Caco-2 (cell line): ENCODE measurements around the gene KNSTRN. TPM values are rescaled to one million over a fixed set of nuclear protein-coding genes. Genes with fewer than 3 reads are reported as not detected.

Experiments used
- BruUV-seq: library from RNA; stranded (reverse); fragments of 400-500 nt; replicated peaks from 2 replicates; lab custom pipeline; 2021; lab: Mats Ljungman, UMichigan
- CTCF ChIA-PET: fragments of 300-600 bp; sonication (Branson Sonifier 250); formaldehyde crosslinking; loops from one replicate; lab custom pipeline; 2022; ENCODE audit warnings: antibody characterized with exemption; lab: Charles Lee
- POLR2A ChIA-PET: fragments of 300-600 bp; sonication (Branson Sonifier 250); formaldehyde crosslinking; loops from one replicate; lab custom pipeline; 2022; ENCODE audit warnings: antibody characterized with exemption; lab: Charles Lee
- DNase-seq, 2 experiments: peaks; one replicate each; pipeline versions ENCODE4 v3.0.0 to v3.0.0-alpha.2; 2020 to 2022
- H3K27me3 ChIP-seq: replicated peaks from 2 replicates; pipeline ENCODE4 v1.6.0; 2011; ENCODE audit warnings: low read length; ENCODE audit not compliant: control insufficient read depth, insufficient read depth
- H3K36me3 ChIP-seq: 2 replicates; pipeline ENCODE4 v1.5.1; 2011; ENCODE audit warnings: low read length; ENCODE audit not compliant: control insufficient read depth, insufficient read depth
- H3K4me1 ChIP-seq: fragments of 250-450 bp; sonication (Bioruptor Pico); 2 replicates; pipeline ENCODE4 v1.5.1; 2020; ENCODE audit warnings: mild to moderate bottlenecking
- H3K4me3 ChIP-seq: 2 replicates; pipeline ENCODE4 v1.5.1; 2011; ENCODE audit warnings: low read depth, mild to moderate bottlenecking, control low read depth, low read length
- H3K9me3 ChIP-seq: fragments of 250-450 bp; sonication (Bioruptor Pico); 2 replicates; pipeline ENCODE4 v1.5.1; 2020; ENCODE audit warnings: mild to moderate bottlenecking, moderate library complexity
- H3K27ac Mint-ChIP-seq: one replicate; pipeline ENCODE4 v1.8.0; 2022; ENCODE audit warnings: mixed read lengths; ENCODE audit not compliant: unreplicated experiment
- H3K27me3 Mint-ChIP-seq: one replicate; pipeline ENCODE4 v1.8.0; 2022; ENCODE audit warnings: mixed read lengths; ENCODE audit not compliant: insufficient read depth, unreplicated experiment
- H3K36me3 Mint-ChIP-seq: one replicate; pipeline ENCODE4 v1.8.0; 2022; ENCODE audit warnings: mild to moderate bottlenecking, mixed read lengths; ENCODE audit not compliant: insufficient read depth, unreplicated experiment
- H3K4me1 Mint-ChIP-seq: one replicate; pipeline ENCODE4 v1.8.0; 2022; ENCODE audit warnings: low read depth, mixed read lengths; ENCODE audit not compliant: unreplicated experiment
- H3K4me3 Mint-ChIP-seq: one replicate; pipeline ENCODE4 v1.8.0; 2022; ENCODE audit warnings: mild to moderate bottlenecking, moderate library complexity, mixed read lengths; ENCODE audit not compliant: unreplicated experiment
- H3K9me3 Mint-ChIP-seq: one replicate; pipeline ENCODE4 v1.8.0; 2022; ENCODE audit warnings: mixed read lengths; ENCODE audit not compliant: unreplicated experiment
- intact Hi-C: fragments of 100-400 bp; cut with micrococcal nuclease; formaldehyde crosslinking; loops from one replicate; pipeline ENCODE4 v1.10.0; 2022; ENCODE audit not compliant: unreplicated experiment
- total RNA-seq: library from RNA; stranded (reverse); gene quantifications from 2 replicates; pipeline ENCODE4 v1.2.3, GENCODE V29; 2022
- TF ChIP-seq, protein P1 (sequence below), 2 experiments: fragments of 200-600 bp in 1 of 2; IDR thresholded peaks; 1 replicate in 1 of 2; 2 replicates in 1 of 2; pipeline versions ENCODE4 v1.5.1 to v1.8.0; 2011 to 2022; ENCODE audit warnings: antibody characterized with exemption in 1 of 2, control low read depth in 1 of 2, inconsistent platforms in 1 of 2, low read depth in 1 of 2, low read length in 1 of 2, mild to moderate bottlenecking in 1 of 2, moderate library complexity in 1 of 2; ENCODE audit not compliant: insufficient read depth in 1 of 2, severe bottlenecking in 1 of 2, unreplicated experiment in 1 of 2

The KNSTRN gene
- total RNA-seq, 1 experiment from 2014 or later, result 74.7 TPM

GRCh38 chr15:40338921-40339620 is 43.5 kb upstream of the KNSTRN start:
- TF ChIP-seq, protein P1, sequence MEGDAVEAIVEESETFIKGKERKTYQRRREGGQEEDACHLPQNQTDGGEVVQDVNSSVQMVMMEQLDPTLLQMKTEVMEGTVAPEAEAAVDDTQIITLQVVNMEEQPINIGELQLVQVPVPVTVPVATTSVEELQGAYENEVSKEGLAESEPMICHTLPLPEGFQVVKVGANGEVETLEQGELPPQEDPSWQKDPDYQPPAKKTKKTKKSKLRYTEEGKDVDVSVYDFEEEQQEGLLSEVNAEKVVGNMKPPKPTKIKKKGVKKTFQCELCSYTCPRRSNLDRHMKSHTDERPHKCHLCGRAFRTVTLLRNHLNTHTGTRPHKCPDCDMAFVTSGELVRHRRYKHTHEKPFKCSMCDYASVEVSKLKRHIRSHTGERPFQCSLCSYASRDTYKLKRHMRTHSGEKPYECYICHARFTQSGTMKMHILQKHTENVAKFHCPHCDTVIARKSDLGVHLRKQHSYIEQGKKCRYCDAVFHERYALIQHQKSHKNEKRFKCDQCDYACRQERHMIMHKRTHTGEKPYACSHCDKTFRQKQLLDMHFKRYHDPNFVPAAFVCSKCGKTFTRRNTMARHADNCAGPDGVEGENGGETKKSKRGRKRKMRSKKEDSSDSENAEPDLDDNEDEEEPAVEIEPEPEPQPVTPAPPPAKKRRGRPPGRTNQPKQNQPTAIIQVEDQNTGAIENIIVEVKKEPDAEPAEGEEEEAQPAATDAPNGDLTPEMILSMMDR (IDR thresholded peaks at IDR 0.05; ENCODE audit: insufficient read depth in 1 of 2, low read depth in 1 of 2, low read length in 1 of 2, severe bottlenecking in 1 of 2, unreplicated experiment in 1 of 2), result no peak
- Mint-ChIP-seq H3K36me3 (no peaks in the 10 kb centered on the region), H3K9me3 (no peaks in the 10 kb centered on the region), H3K4me3 (no peak overlapping the region), H3K27me3 (no peaks in the 10 kb centered on the region), H3K27ac (no peak overlapping the region), H3K4me1 (peaks cover 23% of the 10 kb centered on the region)
- Histone ChIP-seq H3K27me3 (no peaks in the 10 kb centered on the region), H3K9me3 (no peaks in the 10 kb centered on the region), H3K4me1 (peaks cover 22% of the 10 kb centered on the region), H3K36me3 (no peaks in the 10 kb centered on the region), H3K4me3 (no peak overlapping the region)
- DNase-seq, result no peak
- ChIA-PET CTCF (interaction anchor here (1.2 to 6.1 kb wide), 7 partner anchors 11 to 122 kb away, joined by 3 to 60 read pairs (median 13); partner anchors contain the start of gene INAFM2), POLR2A (no interaction called here)
- intact Hi-C loops, result loop anchor here (1.0 kb wide), 3 partner anchors 18 to 82 kb away; no protein-coding TSS in a partner anchor
- no TSS peak for BruUV-seq

- ChIA-PET POLR2A (no interaction called here), CTCF (interaction anchor here (0.8 to 6.1 kb wide), 5 partner anchors 13 to 122 kb away, joined by 3 to 60 read pairs (median 4); partner anchors contain the start of gene INAFM2)
- Histone ChIP-seq H3K4me3 (no peak overlapping the region), H3K4me1 (peaks cover 20% of the 10 kb centered on the region), H3K9me3 (no peaks in the 10 kb centered on the region), H3K27me3 (no peaks in the 10 kb centered on the region), H3K36me3 (no peaks in the 10 kb centered on the region)
- Mint-ChIP-seq H3K27me3 (no peaks in the 10 kb centered on the region), H3K9me3 (no peaks in the 10 kb centered on the region), H3K36me3 (no peaks in the 10 kb centered on the region), H3K4me1 (peaks cover 19% of the 10 kb centered on the region), H3K27ac (no peak overlapping the region), H3K4me3 (no peak overlapping the region)
- TF ChIP-seq, protein P1 (IDR thresholded peaks at IDR 0.05; ENCODE audit: insufficient read depth in 1 of 2, low read depth in 1 of 2, low read length in 1 of 2, severe bottlenecking in 1 of 2, unreplicated experiment in 1 of 2), result peak; percentile 10 to 27
- no TSS peak for BruUV-seq
- intact Hi-C loops, result loop anchor here (1.0 kb wide), 1 partner anchor 82 kb away; no protein-coding TSS in a partner anchor
- no peak for DNase-seq
Observed at GRCh38 chr15:40339621-40339945, 42.9 kb upstream of the KNSTRN start.

DNA sequence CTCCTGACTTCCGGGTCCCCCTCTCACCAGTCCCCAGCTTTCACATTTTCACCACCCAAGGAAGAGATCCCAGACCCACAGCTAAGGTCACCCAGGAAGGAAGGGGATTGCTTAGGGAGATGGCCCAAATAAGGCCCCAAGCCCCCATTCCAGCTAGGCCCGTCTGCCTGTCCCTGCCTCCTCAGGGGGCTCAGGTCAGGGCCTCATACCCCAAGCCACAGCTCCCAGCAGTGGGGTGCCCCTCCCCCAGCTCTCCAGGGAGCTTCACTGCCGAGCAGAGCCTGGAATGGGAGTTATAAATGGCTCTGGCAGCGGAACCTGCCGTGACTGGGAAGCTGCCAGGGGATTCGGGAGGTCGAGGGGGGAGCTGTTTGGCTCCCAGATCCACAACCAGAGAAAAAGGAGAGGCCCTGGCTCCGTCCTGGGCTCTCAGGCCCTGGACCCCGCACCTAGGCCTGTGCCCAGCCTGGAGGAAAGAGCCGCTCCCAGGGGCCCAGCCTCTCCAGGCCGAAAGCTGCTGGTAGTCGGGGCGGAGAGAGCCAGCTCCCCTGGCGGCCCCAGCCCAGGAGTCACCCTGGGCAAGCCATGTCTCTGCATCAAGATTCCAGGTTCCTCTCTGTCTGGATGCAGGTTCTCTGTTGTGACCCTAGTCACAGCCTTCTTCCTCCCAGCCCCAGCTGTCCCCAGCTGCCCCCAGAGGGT is 42.3 kb upstream of the KNSTRN start:
- ChIA-PET POLR2A (no interaction called here), CTCF (interaction anchor here (0.8 to 6.1 kb wide), 5 partner anchors 12 to 123 kb away, joined by 3 to 60 read pairs (median 4); partner anchors contain the start of gene INAFM2)
- no peaks in the 10 kb centered on the region for H3K27me3 ChIP-seq
- TF ChIP-seq, protein P1 (IDR thresholded peaks at IDR 0.05; ENCODE audit: insufficient read depth in 1 of 2, low read depth in 1 of 2, low read length in 1 of 2, severe bottlenecking in 1 of 2, unreplicated experiment in 1 of 2), result no peak
- Mint-ChIP-seq H3K9me3 (no peaks in the 10 kb centered on the region), H3K4me1 (peaks cover 14% of the 10 kb centered on the region), H3K27ac (no peak overlapping the region), H3K27me3 (no peaks in the 10 kb centered on the region), H3K36me3 (no peaks in the 10 kb centered on the region), H3K4me3 (no peak overlapping the region)
- no TSS peak for BruUV-seq
- no peaks in the 10 kb centered on the region for H3K36me3 ChIP-seq
- intact Hi-C loops, result loop anchor here (10.0 kb wide), 2 partner anchors 65 to 165 kb away; partner anchors contain the start of gene IVD
- peaks cover 20% of the 10 kb centered on the region for H3K4me1 ChIP-seq
- H3K4me3 ChIP-seq, result no peak overlapping the region
- no peaks in the 10 kb centered on the region for H3K9me3 ChIP-seq
- DNase-seq, result no peak
